ENCODE data around the gene HLF.

The HLF gene, protein sequence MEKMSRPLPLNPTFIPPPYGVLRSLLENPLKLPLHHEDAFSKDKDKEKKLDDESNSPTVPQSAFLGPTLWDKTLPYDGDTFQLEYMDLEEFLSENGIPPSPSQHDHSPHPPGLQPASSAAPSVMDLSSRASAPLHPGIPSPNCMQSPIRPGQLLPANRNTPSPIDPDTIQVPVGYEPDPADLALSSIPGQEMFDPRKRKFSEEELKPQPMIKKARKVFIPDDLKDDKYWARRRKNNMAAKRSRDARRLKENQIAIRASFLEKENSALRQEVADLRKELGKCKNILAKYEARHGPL

DNA sequence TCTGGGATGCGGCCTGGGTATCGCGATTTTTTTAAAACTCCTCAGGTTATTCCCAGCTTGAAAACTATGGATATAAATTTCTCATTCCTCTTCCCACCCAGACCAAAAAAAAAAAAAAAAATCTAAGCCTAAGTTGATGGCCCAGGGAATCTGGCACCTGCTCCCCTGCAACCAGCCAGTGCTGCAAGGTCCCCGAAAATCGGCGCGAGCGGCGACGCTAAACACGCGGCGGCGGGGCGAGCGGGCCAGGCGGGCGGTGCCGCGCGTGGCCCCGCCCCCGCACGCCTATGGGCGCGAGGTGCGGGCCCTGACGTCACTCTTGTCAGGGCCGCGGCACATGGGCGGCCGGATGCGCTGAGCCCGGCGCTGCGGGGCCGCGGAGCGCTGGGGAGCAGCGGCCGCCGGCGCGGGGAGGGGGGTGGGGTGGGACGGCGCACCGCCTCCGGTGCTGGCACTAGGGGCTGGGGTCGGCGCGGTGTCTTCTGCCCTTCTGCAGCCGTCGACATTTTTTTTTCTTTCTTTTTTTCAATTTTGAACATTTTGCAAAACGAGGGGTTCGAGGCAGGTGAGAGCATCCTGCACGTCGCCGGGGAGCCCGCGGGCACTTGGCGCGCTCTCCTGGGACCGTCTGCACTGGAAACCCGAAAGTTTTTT is at the start of gene HLF:
Gene HLF, plus strand, starts transcription at position 316 of the 654 bp plus-strand sequence. CDS start 525 bp downstream, outside the sequence.
- no CpG with 5 or more reads among the region's 64 CpGs for WGBS (ENCODE audit: insufficient coverage, insufficient read length)
- H3K4me3 ChIP-seq (ENCODE audit: low read length): peak within 1 kb of the TSS; percentile 41; the same call in 1 of the 2 replicates
- no peaks in the 10 kb centered on the region for H3K9me3 ChIP-seq (ENCODE audit: control insufficient read depth, insufficient read depth, low read length)
- DNase-seq (ENCODE audit: low read depth, low spot score): peak; percentile 13
- peaks cover 4% of the 10 kb centered on the region; the same call in 1 of the 2 replicates for H3K4me1 ChIP-seq (ENCODE audit: control insufficient read depth, insufficient read depth, low read length)
- no peak within 1 kb of the TSS for H3K27ac ChIP-seq (ENCODE audit: low read length)
- peaks cover 26% of the 10 kb centered on the region; the same call in 1 of the 2 replicates for H3K27me3 ChIP-seq (ENCODE audit: control insufficient read depth, insufficient read depth, low read length)
- no peaks in the 10 kb centered on the region for H3K36me3 ChIP-seq (ENCODE audit: control insufficient read depth, insufficient read depth, low read length)

DNA sequence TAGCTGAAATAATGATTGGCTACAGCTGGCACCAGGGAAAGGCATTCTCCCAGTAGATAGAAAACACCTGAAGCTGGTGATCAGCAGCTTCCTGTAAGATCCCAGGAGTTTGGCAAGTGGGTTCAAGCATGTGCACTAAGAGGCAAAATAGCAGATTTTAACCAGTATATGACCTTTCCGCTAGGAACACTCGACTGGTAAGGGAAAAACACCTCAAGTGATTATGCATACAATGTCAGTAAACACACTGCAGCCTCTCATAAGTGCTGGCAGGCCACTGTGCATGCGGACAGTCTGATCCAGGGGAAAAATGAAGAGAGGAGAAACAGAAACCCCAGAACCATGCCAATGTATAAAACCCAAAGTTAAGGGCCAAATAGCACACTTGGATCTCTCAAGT is 49.0 kb upstream of the HLF start:
- Histone ChIP-seq H3K27me3 (ENCODE audit: control insufficient read depth, insufficient read depth, low read length) (no peaks in the 10 kb centered on the region), H3K36me3 (ENCODE audit: control insufficient read depth, insufficient read depth, low read length) (no peaks in the 10 kb centered on the region), H3K4me3 (ENCODE audit: low read length) (no peak overlapping the region), H3K27ac (ENCODE audit: low read length) (no peak overlapping the region), H3K9me3 (ENCODE audit: control insufficient read depth, insufficient read depth, low read length) (no peaks in the 10 kb centered on the region), H3K4me1 (ENCODE audit: control insufficient read depth, insufficient read depth, low read length) (no peaks in the 10 kb centered on the region)
- WGBS (ENCODE audit: insufficient coverage, insufficient read length): no CpG with 5 or more reads among the region's 3 CpGs
- DNase-seq (ENCODE audit: low read depth, low spot score): no peak

DNA sequence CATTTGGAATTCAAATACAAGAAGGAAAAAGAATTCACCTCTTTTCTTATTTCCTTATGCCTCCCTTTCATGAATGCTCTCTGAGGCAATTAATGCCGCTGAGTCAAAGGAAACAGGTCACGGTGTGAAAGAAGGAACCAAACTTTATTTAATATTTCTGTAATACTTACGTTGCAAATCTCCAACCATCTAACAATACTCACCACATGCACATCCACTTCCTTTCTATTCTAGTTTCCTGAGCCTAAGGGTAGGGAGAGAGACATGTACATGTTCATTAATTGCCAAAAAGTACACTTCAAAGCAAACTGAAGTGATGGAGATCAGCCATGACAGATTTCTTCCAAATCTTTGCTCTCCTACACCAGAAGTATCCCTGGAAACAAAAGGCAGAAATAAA is 47.9 kb upstream of the HLF start:
- 100% methylated on average over 1 of the region's 3 CpGs for WGBS (ENCODE audit: insufficient coverage, insufficient read length)
- no peak overlapping the region for H3K27ac ChIP-seq (ENCODE audit: low read length)

DNA sequence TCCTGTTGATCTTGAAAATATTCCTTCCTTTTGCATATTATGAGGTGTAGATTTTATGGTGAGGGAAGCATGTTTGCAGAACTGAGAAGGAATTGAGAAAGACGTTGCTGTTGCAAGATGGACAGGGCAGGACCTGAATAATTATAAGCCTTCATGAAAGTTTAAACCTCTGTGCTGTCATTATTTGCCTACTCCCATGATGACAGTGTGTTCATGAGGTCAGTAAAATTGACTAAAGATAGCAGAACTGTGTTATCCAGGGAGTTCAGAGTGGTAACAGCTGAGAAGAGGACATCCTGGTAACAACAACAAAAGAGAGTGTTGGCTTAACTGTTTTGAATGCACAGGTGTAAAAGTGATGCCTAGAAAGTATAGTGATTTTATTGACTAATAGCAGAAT is 45.3 kb upstream of the HLF start:
- Histone ChIP-seq H3K4me3 (ENCODE audit: low read length) (no peak overlapping the region), H3K9me3 (ENCODE audit: control insufficient read depth, insufficient read depth, low read length) (no peaks in the 10 kb centered on the region), H3K27ac (ENCODE audit: low read length) (no peak overlapping the region), H3K36me3 (ENCODE audit: control insufficient read depth, insufficient read depth, low read length) (no peaks in the 10 kb centered on the region), H3K4me1 (ENCODE audit: control insufficient read depth, insufficient read depth, low read length) (no peaks in the 10 kb centered on the region), H3K27me3 (ENCODE audit: control insufficient read depth, insufficient read depth, low read length) (no peaks in the 10 kb centered on the region)
- WGBS (ENCODE audit: insufficient coverage, insufficient read length): no CpG with 5 or more reads among the region's 1 CpG
- DNase-seq (ENCODE audit: low read depth, low spot score): no peak

More for the DNA sequence above, 47.9 kb upstream of the HLF start:
- no peaks in the 10 kb centered on the region for H3K36me3 ChIP-seq (ENCODE audit: control insufficient read depth, insufficient read depth, low read length)
- no peaks in the 10 kb centered on the region for H3K27me3 ChIP-seq (ENCODE audit: control insufficient read depth, insufficient read depth, low read length)
- DNase-seq (ENCODE audit: low read depth, low spot score): no peak
- H3K4me1 ChIP-seq (ENCODE audit: control insufficient read depth, insufficient read depth, low read length): no peaks in the 10 kb centered on the region
- no peaks in the 10 kb centered on the region for H3K9me3 ChIP-seq (ENCODE audit: control insufficient read depth, insufficient read depth, low read length)
- no peak overlapping the region for H3K4me3 ChIP-seq (ENCODE audit: low read length)

DNA sequence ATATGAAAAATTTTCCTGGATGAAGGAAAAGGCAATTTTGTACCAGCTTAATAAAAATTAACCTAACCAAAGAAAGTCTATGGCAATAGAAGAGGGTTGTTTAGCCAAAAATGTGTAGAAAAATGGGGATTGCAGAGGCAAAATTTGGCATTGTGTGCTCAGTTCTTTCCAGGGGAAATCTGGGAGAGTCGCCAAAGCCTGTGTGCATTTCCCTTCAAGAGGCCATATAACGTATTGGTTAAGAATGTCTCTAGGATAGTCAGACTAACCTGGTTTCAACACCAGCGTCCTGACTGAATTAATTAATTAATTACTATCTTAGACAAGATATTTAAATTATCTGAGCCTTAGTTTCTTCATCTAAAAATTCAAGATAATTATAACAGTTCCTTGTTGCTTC is 44.8 kb upstream of the HLF start:
- Histone ChIP-seq H3K27me3 (ENCODE audit: control insufficient read depth, insufficient read depth, low read length) (no peaks in the 10 kb centered on the region), H3K4me1 (ENCODE audit: control insufficient read depth, insufficient read depth, low read length) (no peaks in the 10 kb centered on the region), H3K4me3 (ENCODE audit: low read length) (no peak overlapping the region), H3K9me3 (ENCODE audit: control insufficient read depth, insufficient read depth, low read length) (no peaks in the 10 kb centered on the region), H3K36me3 (ENCODE audit: control insufficient read depth, insufficient read depth, low read length) (no peaks in the 10 kb centered on the region), H3K27ac (ENCODE audit: low read length) (no peak overlapping the region)
- DNase-seq (ENCODE audit: low read depth, low spot score): no peak
- WGBS (ENCODE audit: insufficient coverage, insufficient read length): no CpG with 5 or more reads among the region's 3 CpGs

DNA sequence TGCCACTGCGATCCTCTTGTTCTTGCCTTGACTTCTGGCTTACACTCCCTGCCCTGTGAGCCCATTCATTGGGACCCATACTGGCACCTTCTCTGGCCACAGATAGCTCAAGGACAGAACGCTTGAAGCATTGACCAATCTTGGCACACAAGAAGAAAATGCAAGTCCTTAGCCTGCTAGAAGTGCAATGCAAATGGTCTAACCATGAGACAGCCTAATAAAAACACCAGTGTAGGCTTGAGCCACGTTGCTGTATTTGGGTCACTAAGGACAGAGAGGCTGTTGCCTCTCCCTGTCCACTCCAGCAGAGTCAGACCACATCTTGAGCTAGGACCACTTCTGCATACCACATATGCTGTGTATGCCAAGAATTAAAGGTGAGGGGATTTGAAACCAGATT is 41.2 kb upstream of the HLF start:
- H3K4me1 ChIP-seq (ENCODE audit: control insufficient read depth, insufficient read depth, low read length): no peaks in the 10 kb centered on the region
- H3K27me3 ChIP-seq (ENCODE audit: control insufficient read depth, insufficient read depth, low read length): no peaks in the 10 kb centered on the region
- no CpG with 5 or more reads among the region's 3 CpGs for WGBS (ENCODE audit: insufficient coverage, insufficient read length)
- no peak for DNase-seq (ENCODE audit: low read depth, low spot score)
- no peak overlapping the region for H3K27ac ChIP-seq (ENCODE audit: low read length)
- no peaks in the 10 kb centered on the region for H3K9me3 ChIP-seq (ENCODE audit: control insufficient read depth, insufficient read depth, low read length)
- H3K4me3 ChIP-seq (ENCODE audit: low read length): no peak overlapping the region
- no peaks in the 10 kb centered on the region for H3K36me3 ChIP-seq (ENCODE audit: control insufficient read depth, insufficient read depth, low read length)

DNA sequence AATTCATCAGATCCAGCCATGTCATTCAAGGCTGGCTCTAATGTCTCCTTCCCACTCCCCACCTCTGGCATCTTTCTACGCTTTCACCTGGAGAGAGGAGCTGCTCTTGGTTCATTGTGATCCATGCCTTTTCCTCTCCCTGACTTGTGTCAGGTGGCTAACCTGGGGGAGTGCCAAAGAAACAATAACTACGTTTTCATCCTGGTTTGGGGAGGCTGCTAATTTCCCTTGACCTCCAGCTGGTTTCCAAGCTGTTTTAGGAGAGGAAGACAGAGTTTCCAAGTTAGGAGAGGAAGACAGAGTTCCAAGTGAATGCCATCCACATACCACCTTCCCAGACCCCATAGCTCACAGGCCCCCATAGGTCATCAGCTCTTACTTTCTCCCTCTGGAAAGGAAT is 40.0 kb upstream of the HLF start:
- H3K4me1 ChIP-seq (ENCODE audit: control insufficient read depth, insufficient read depth, low read length): no peaks in the 10 kb centered on the region
- no peaks in the 10 kb centered on the region for H3K36me3 ChIP-seq (ENCODE audit: control insufficient read depth, insufficient read depth, low read length)
- no peak for DNase-seq (ENCODE audit: low read depth, low spot score)
- H3K9me3 ChIP-seq (ENCODE audit: control insufficient read depth, insufficient read depth, low read length): no peaks in the 10 kb centered on the region
- WGBS (ENCODE audit: insufficient coverage, insufficient read length): no CpG with 5 or more reads among the region's 2 CpGs
- H3K4me3 ChIP-seq (ENCODE audit: low read length): no peak overlapping the region
- H3K27me3 ChIP-seq (ENCODE audit: control insufficient read depth, insufficient read depth, low read length): no peaks in the 10 kb centered on the region
- no peak overlapping the region for H3K27ac ChIP-seq (ENCODE audit: low read length)

DNA sequence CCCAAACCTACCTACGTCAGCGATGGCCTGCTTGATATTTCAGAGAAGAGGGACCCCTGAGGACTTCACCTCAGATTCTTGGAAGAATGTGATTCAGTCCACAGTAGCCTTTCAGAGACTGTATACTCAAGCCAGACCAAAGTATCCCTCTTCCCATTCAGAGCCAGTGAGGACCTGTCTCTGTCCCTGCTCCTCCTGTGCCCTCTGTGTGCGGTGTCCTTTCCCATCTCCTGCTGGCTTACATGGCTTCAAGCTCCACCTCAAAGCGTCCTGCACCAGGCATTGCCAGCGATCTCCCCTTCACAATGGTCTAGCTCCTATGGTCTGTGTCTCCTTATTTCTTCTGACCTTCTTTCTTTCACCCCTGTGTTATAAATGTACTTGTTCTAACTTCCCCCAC is 39.5 kb upstream of the HLF start:
- no peak for DNase-seq (ENCODE audit: low read depth, low spot score)
- Histone ChIP-seq H3K4me3 (ENCODE audit: low read length) (no peak overlapping the region), H3K27ac (ENCODE audit: low read length) (no peak overlapping the region), H3K4me1 (ENCODE audit: control insufficient read depth, insufficient read depth, low read length) (no peaks in the 10 kb centered on the region), H3K36me3 (ENCODE audit: control insufficient read depth, insufficient read depth, low read length) (no peaks in the 10 kb centered on the region), H3K9me3 (ENCODE audit: control insufficient read depth, insufficient read depth, low read length) (no peaks in the 10 kb centered on the region), H3K27me3 (ENCODE audit: control insufficient read depth, insufficient read depth, low read length) (no peaks in the 10 kb centered on the region)
- WGBS (ENCODE audit: insufficient coverage, insufficient read length): no CpG with 5 or more reads among the region's 5 CpGs

DNA sequence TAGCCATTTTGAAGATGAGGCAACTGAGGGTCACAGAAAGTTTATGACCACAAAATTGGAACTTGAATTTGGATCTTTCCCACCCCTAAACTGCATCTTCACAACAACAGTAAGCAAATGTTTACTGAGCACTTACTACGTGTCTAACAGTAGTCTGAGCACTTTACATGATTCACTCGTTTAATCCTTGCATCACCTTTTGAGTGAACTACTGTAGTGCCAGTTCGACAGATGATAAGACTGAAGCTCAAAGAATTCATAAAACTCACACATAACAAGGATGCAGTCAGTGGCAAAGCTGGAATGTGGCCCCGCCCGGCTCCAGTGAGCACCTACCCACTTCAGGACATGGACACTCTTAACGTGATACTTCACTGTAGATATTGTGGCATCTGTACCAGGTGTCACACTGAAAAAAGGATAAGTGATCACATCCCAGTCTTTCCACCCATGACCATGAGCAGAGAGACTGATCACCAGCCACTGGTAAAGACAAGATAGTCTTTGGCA is 36.0 kb upstream of the HLF start:
- H3K4me3 ChIP-seq (ENCODE audit: low read length): no peak overlapping the region
- H3K4me1 ChIP-seq (ENCODE audit: control insufficient read depth, insufficient read depth, low read length): no peaks in the 10 kb centered on the region
- H3K27me3 ChIP-seq (ENCODE audit: control insufficient read depth, insufficient read depth, low read length): no peaks in the 10 kb centered on the region
- no peak overlapping the region for H3K27ac ChIP-seq (ENCODE audit: low read length)
- no CpG with 5 or more reads among the region's 6 CpGs for WGBS (ENCODE audit: insufficient coverage, insufficient read length)
- H3K9me3 ChIP-seq (ENCODE audit: control insufficient read depth, insufficient read depth, low read length): no peaks in the 10 kb centered on the region
- H3K36me3 ChIP-seq (ENCODE audit: control insufficient read depth, insufficient read depth, low read length): no peaks in the 10 kb centered on the region
- DNase-seq (ENCODE audit: low read depth, low spot score): no peak

DNA sequence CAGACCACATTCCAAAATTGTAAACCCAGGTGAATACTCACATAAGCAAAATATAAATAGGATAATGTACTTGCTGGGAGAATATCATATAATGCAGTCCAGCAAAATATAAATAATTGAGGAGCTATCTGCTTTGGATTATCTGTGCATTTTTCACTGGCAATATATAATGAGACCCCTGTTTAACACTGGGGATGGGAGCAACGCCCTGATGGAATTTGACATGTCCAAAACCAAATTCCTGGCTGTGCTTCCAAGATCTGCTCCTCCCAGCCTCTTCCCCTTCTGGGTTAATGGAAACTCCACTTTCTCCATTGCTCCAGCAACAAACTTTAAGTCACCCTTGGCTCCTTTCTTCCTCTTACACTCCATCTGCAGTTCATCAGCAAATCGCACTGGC is 35.5 kb upstream of the HLF start:
- H3K27me3 ChIP-seq (ENCODE audit: control insufficient read depth, insufficient read depth, low read length): no peaks in the 10 kb centered on the region
- no peak overlapping the region for H3K27ac ChIP-seq (ENCODE audit: low read length)
- DNase-seq (ENCODE audit: low read depth, low spot score): no peak
- no peak overlapping the region for H3K4me3 ChIP-seq (ENCODE audit: low read length)
- H3K9me3 ChIP-seq (ENCODE audit: control insufficient read depth, insufficient read depth, low read length): no peaks in the 10 kb centered on the region
- no peaks in the 10 kb centered on the region for H3K36me3 ChIP-seq (ENCODE audit: control insufficient read depth, insufficient read depth, low read length)
- no CpG with 5 or more reads among the region's 2 CpGs for WGBS (ENCODE audit: insufficient coverage, insufficient read length)
- H3K4me1 ChIP-seq (ENCODE audit: control insufficient read depth, insufficient read depth, low read length): no peaks in the 10 kb centered on the region
